ENCODE measurements around the gene GSC2. TPM values are rescaled to one million over a fixed set of nuclear protein-coding genes. Genes with fewer than 3 reads are reported as not detected.
A peak's percentile ranks its signal among the peaks of the same experiment; 100 is the strongest.

GSC2 gene
- total and polyA plus RNA-seq, 9 of the 15 experiments (the other 6 are each of a cell fraction or from before 2014, with no cell fraction given), result not detected

DNA sequence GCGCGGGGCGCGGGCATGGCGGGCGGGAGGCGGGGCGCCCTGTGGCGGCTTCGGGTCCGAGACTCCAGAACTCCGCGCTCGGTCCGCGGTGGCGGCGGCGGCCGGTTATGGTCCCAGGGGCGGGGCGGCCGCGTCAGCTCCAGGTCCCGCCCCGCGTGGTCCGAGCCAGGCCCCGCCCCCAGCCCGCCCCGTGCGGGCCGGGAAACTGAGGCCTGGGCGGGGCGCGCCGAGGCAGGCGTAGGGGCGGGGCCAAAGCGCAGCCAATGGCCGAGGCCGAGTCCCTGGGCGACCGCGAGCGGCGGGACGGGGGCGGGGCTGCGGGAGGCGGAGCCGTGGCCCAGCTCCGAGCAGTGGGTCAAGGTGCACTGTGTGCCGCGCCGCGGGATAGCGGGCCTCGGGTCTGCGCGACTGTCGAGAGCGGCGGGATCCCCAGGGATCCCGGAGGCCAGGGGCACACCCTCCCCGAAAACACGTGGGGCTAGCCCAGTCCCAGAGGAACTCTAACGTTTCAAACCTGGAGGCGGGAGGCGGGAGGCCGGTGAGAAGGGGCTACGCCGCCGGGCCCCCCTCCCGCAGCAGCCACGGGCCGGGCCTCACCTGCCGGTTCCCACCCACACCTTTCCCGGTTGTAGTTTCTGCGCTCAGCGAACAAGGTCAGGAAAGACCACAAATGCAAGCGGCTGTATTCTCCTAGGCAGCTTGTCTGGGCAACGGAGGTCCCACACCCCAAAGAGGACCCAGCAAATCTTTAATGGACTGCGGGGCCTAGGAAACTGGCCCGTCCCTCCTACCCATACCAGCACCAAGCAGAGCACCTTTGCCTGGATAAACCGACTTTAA is 28.8 kb upstream of the GSC2 start, which contains the start of gene SLC25A1 (continued):
- TF ChIP-seq POLR3A (IDR thresholded peaks at IDR 0.05; ENCODE audit: borderline replicate concordance, extremely low read depth, insufficient read depth, insufficient read length) (no peak), NFXL1 (CRISPR knock-in tag; IDR thresholded peaks at IDR 0.05) (no peak), ZNF134 (CRISPR knock-in tag; conservative IDR thresholded peaks at IDR 0.05) (no peak), ZNF561 (CRISPR knock-in tag; conservative IDR thresholded peaks at IDR 0.05) (no peak; the same call in 1 of the 2 replicates), ZNF586 (CRISPR knock-in tag; conservative IDR thresholded peaks at IDR 0.05) (no peak; the same call in 1 of the 2 replicates), TFAM (CRISPR knock-in tag; conservative IDR thresholded peaks at IDR 0.05) (no peak), WHSC1 (IDR thresholded peaks at IDR 0.05; ENCODE audit: low read length) (no peak), SNIP1 (IDR thresholded peaks at IDR 0.05; ENCODE audit: low read depth) (no peak), ELF4 (CRISPR knock-in tag; IDR thresholded peaks at IDR 0.05) (no peak), ZC3H11A (IDR thresholded peaks at IDR 0.05; ENCODE audit: low read depth, low read length) (no peak), SMC3 (conservative IDR thresholded peaks at IDR 0.05; ENCODE audit: insufficient read depth, low read depth, low read length) (0 out of 2 replicates have a peak, but pooled peaks have one; percentile 28), NR1H2 (CRISPR knock-in tag; IDR thresholded peaks at IDR 0.05) (no peak), NR2F6 (CRISPR knock-in tag; IDR thresholded peaks at IDR 0.05) (peak; percentile 59), ZNF551 (CRISPR knock-in tag; IDR thresholded peaks at IDR 0.05) (no peak), FOXJ2 (tag; IDR thresholded peaks at IDR 0.05) (no peak)
- TF ChIP-seq, protein P1, sequence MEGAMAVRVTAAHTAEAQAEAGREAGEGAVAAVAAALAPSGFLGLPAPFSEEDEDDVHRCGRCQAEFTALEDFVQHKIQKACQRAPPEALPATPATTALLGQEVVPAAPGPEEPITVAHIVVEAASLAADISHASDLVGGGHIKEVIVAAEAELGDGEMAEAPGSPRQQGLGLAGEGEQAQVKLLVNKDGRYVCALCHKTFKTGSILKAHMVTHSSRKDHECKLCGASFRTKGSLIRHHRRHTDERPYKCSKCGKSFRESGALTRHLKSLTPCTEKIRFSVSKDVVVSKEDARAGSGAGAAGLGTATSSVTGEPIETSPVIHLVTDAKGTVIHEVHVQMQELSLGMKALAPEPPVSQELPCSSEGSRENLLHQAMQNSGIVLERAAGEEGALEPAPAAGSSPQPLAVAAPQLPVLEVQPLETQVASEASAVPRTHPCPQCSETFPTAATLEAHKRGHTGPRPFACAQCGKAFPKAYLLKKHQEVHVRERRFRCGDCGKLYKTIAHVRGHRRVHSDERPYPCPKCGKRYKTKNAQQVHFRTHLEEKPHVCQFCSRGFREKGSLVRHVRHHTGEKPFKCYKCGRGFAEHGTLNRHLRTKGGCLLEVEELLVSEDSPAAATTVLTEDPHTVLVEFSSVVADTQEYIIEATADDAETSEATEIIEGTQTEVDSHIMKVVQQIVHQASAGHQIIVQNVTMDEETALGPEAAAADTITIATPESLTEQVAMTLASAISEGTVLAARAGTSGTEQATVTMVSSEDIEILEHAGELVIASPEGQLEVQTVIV (CRISPR knock-in tag; IDR thresholded peaks at IDR 0.05; ENCODE audit: borderline replicate concordance), result no peak
- TF ChIP-seq, protein P2, sequence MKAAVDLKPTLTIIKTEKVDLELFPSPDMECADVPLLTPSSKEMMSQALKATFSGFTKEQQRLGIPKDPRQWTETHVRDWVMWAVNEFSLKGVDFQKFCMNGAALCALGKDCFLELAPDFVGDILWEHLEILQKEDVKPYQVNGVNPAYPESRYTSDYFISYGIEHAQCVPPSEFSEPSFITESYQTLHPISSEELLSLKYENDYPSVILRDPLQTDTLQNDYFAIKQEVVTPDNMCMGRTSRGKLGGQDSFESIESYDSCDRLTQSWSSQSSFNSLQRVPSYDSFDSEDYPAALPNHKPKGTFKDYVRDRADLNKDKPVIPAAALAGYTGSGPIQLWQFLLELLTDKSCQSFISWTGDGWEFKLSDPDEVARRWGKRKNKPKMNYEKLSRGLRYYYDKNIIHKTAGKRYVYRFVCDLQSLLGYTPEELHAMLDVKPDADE (conservative IDR thresholded peaks at IDR 0.05; ENCODE audit: control insufficient read depth, low read depth, low read length), result no peak
- TF ChIP-seq, protein P3, sequence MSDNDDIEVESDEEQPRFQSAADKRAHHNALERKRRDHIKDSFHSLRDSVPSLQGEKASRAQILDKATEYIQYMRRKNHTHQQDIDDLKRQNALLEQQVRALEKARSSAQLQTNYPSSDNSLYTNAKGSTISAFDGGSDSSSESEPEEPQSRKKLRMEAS (CRISPR knock-in tag; IDR thresholded peaks at IDR 0.05), result no peak
- TF ChIP-seq, protein P4, sequence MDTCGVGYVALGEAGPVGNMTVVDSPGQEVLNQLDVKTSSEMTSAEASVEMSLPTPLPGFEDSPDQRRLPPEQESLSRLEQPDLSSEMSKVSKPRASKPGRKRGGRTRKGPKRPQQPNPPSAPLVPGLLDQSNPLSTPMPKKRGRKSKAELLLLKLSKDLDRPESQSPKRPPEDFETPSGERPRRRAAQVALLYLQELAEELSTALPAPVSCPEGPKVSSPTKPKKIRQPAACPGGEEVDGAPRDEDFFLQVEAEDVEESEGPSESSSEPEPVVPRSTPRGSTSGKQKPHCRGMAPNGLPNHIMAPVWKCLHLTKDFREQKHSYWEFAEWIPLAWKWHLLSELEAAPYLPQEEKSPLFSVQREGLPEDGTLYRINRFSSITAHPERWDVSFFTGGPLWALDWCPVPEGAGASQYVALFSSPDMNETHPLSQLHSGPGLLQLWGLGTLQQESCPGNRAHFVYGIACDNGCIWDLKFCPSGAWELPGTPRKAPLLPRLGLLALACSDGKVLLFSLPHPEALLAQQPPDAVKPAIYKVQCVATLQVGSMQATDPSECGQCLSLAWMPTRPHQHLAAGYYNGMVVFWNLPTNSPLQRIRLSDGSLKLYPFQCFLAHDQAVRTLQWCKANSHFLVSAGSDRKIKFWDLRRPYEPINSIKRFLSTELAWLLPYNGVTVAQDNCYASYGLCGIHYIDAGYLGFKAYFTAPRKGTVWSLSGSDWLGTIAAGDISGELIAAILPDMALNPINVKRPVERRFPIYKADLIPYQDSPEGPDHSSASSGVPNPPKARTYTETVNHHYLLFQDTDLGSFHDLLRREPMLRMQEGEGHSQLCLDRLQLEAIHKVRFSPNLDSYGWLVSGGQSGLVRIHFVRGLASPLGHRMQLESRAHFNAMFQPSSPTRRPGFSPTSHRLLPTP (IDR thresholded peaks at IDR 0.05; ENCODE audit: borderline replicate concordance, extremely low read depth, insufficient read length), result no peak
- TF ChIP-seq, protein P5, sequence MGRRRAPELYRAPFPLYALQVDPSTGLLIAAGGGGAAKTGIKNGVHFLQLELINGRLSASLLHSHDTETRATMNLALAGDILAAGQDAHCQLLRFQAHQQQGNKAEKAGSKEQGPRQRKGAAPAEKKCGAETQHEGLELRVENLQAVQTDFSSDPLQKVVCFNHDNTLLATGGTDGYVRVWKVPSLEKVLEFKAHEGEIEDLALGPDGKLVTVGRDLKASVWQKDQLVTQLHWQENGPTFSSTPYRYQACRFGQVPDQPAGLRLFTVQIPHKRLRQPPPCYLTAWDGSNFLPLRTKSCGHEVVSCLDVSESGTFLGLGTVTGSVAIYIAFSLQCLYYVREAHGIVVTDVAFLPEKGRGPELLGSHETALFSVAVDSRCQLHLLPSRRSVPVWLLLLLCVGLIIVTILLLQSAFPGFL (CRISPR knock-in tag; IDR thresholded peaks at IDR 0.05), result no peak

All from K562 (cell line).